OCI-LY3 (cell line): Measurements from ENCODE around the gene AKNA.

ENCODE experiments used
- H2AFZ ChIP-seq: fragments of 200-600, 300-600 bp; shearing (Covaris generic); 2 replicates; pipeline ENCODE4 v1.6.0; 2014; ENCODE audit warnings: antibody characterized with exemption, low read depth, low read length
- H3K27ac ChIP-seq: fragments of 200-600, 300-600 bp; sonication (generic); 2 replicates; pipeline ENCODE4 v1.5.1; 2014; ENCODE audit warnings: mild to moderate bottlenecking, low read length, moderate library complexity, mixed read lengths
- H3K27me3 ChIP-seq: fragments of 200-600, 300-600 bp; sonication (generic); 2 replicates; pipeline ENCODE4 v1.6.1; 2014; ENCODE audit warnings: low read depth, low read length, mixed read lengths
- H3K36me3 ChIP-seq: fragments of 200-600, 300-600 bp; sonication (generic); replicated peaks from 2 replicates; pipeline ENCODE3; 2014; ENCODE audit warnings: low read depth, low read length, mixed read lengths
- H3K4me1 ChIP-seq: fragments of 300-600, 200-600 bp; sonication (generic); 2 replicates; pipeline ENCODE4 v1.6.1; 2014; ENCODE audit warnings: low read length, mixed read lengths
- H3K4me2 ChIP-seq: fragments of 200-600, 300-600 bp; sonication (generic); 2 replicates; pipeline ENCODE4 v1.6.1; 2014; ENCODE audit warnings: low read length, mixed read lengths
- H3K4me3 ChIP-seq: fragments of 300-600, 200-600 bp; sonication (generic); 2 replicates; pipeline ENCODE4 v1.5.1; 2014; ENCODE audit warnings: antibody characterized with exemption, mild to moderate bottlenecking, low read length, moderate library complexity
- H3K79me2 ChIP-seq: fragments of 300-600, 200-600 bp; shearing (Covaris generic); 2 replicates; pipeline ENCODE4 v1.6.1; 2014; ENCODE audit warnings: mild to moderate bottlenecking, low read length, mixed read lengths
- H3K9ac ChIP-seq: fragments of 300-600, 200-600 bp; shearing (Covaris generic); 2 replicates; pipeline ENCODE4 v1.6.0; 2014; ENCODE audit warnings: mild to moderate bottlenecking, low read length, moderate library complexity
- H3K9me3 ChIP-seq: fragments of 200-600, 300-600 bp; shearing (Covaris generic); 2 replicates; pipeline ENCODE4 v1.6.1; 2014; ENCODE audit warnings: low read length, mixed read lengths; ENCODE audit not compliant: insufficient read depth
- H4K20me1 ChIP-seq: fragments of 200-600, 300-600 bp; sonication (generic); 2 replicates; pipeline ENCODE4 v1.6.1; 2016; ENCODE audit warnings: low read length, mixed read lengths; ENCODE audit not compliant: insufficient read depth
- EZH2phosphoT487 ChIP-seq: fragments of 200-600 bp; shearing (Covaris generic); IDR thresholded peaks from 2 replicates; pipeline ENCODE4 v1.6.1; 2018; ENCODE audit warnings: antibody characterized with exemption, mixed run types, low read depth
- TF ChIP-seq, protein P1 (sequence below): fragments of 200-600, 300-600 bp; sonication (generic); IDR thresholded peaks from 2 replicates; pipeline ENCODE4 v1.5.1; 2014; ENCODE audit warnings: antibody characterized with exemption, low read length, low read depth

AKNA gene

DNA sequence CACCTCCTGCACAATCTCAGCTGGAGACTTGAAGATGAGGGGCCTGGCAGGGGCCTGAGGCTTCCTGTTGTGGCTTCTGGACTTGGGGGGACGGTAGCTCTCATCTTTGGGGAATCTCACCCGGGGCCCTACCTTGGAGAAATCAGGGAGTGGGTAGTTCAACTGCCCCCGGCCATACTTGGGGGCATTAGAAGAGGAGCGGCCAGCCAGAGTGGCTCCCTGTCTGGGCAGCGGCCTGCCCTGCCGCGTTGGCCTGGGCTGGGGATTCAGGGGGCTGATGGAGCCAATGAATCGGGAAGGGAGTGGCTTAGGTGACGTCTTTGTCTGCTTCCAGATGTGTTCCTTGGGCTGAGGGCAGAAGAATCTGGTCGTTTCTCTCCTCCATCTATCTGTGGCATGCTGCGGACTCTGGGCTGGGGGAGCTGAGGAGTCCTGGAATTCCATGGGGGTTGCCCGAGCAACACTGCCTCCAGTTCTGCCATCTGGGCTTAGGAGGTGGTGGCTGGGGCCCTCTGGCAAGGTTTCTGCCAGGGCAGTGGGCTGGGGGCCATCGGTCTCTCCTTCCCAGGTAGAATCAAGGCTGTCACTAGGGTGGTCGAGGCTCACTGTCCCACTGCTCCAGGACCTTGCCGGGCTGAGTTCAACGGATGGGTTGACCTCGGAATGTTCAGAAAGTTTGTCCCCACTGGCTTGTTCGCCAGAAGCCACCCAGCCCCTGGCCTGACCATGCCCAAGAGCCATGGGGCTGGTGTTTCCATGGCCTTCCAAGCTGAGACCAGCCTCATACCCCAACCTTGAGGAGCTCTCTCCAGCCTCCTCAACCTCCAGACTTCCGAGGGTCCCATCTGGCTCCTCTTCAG lies 11.0 kb downstream of the AKNA start:
- no peaks in the 10 kb centered on the region for H3K27me3 ChIP-seq
- H3K4me2 ChIP-seq: no peak overlapping the region
- no peaks in the 10 kb centered on the region for H3K9me3 ChIP-seq
- no peak overlapping the region for H2AFZ ChIP-seq
- H3K4me3 ChIP-seq: no peak overlapping the region
- H4K20me1 ChIP-seq: peaks cover 30% of the 10 kb centered on the region; the same call in 1 of the 2 replicates
- peak overlapping the region; percentile 11; the same call in 1 of the 2 replicates for H3K27ac ChIP-seq
- H3K9ac ChIP-seq: no peak overlapping the region
- TF ChIP-seq, protein P1, sequence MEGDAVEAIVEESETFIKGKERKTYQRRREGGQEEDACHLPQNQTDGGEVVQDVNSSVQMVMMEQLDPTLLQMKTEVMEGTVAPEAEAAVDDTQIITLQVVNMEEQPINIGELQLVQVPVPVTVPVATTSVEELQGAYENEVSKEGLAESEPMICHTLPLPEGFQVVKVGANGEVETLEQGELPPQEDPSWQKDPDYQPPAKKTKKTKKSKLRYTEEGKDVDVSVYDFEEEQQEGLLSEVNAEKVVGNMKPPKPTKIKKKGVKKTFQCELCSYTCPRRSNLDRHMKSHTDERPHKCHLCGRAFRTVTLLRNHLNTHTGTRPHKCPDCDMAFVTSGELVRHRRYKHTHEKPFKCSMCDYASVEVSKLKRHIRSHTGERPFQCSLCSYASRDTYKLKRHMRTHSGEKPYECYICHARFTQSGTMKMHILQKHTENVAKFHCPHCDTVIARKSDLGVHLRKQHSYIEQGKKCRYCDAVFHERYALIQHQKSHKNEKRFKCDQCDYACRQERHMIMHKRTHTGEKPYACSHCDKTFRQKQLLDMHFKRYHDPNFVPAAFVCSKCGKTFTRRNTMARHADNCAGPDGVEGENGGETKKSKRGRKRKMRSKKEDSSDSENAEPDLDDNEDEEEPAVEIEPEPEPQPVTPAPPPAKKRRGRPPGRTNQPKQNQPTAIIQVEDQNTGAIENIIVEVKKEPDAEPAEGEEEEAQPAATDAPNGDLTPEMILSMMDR: no peak
- no peak for TF ChIP-seq EZH2phosphoT487
- peaks cover 86% of the 10 kb centered on the region for H3K79me2 ChIP-seq
- peaks cover 46% of the 10 kb centered on the region for H3K4me1 ChIP-seq
- H3K36me3 ChIP-seq: peaks cover 73% of the 10 kb centered on the region

DNA sequence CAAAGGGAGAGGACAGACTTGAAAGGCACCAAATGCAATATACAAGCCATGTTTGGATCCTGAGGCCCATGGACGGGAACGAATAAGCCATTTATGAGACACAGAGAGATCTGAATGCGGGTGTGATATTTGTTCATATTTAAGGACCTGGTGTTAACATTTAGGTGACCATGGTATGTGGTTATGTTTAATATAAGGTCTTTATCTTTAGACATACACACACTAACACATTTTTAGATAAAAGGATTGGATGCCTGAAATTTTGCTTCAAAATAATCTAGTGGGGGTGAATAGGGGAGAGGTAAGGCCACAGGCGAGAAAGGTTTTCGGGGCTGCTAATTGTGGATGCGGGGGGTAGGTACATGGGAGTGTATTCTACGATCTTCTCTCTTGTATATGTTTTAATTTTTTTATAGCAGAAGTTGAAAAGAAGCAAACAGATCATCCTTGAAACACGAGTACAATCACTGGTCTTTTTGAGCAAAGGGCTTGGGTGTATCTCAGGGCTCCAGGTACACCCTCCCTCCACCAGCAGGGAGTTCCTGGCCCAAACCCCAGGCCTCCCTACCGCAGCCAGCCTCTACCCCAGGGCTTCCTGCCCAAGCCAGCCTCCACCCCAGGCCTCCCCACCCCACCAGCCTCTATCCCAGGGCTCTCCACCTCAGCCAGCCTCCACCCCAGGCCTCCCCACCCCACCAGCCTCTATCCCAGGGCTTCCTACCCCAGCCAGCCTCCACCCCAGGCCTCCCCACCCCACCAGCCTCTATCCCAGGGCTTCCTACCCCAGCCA lies 12.2 kb downstream of the AKNA start:
- H4K20me1 ChIP-seq: peaks cover 28% of the 10 kb centered on the region; the same call in 1 of the 2 replicates
- no peak for TF ChIP-seq EZH2phosphoT487
- TF ChIP-seq, protein P1: no peak

DNA sequence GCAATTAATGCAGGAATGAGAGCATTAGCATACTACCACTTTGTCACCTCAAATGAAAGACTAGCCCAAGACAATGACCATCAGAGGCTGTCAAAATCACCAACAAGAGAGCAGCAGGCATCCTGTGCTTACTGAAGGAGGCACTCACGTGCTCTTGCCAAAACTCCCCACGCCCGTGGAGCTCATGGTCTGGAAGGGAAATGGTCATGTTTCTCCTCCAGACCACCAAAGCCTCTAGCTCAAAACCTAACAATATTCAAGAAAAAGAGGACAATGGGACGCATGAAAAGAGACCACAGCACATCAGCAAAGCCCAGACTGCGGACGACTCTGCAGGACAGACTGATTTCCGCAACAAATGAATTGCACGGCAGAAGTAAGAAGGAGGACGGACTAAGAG lies 12.8 kb downstream of the AKNA start:
- H3K9me3 ChIP-seq: no peaks in the 10 kb centered on the region
- no peaks in the 10 kb centered on the region for H3K27me3 ChIP-seq
- peaks cover 64% of the 10 kb centered on the region for H3K4me1 ChIP-seq
- H3K4me2 ChIP-seq: no peak overlapping the region
- TF ChIP-seq EZH2phosphoT487: no peak
- TF ChIP-seq, protein P1: no peak
- H3K4me3 ChIP-seq: no peak overlapping the region
- peaks cover 73% of the 10 kb centered on the region for H3K36me3 ChIP-seq
- H3K9ac ChIP-seq: no peak overlapping the region
- H3K27ac ChIP-seq: peak overlapping the region; percentile 96
- H2AFZ ChIP-seq: no peak overlapping the region
- H4K20me1 ChIP-seq: peaks cover 26% of the 10 kb centered on the region; the same call in 1 of the 2 replicates
- H3K79me2 ChIP-seq: peaks cover 82% of the 10 kb centered on the region

More for the DNA sequence above, 12.2 kb downstream of the AKNA start:
- Histone ChIP-seq H3K4me1 (peaks cover 58% of the 10 kb centered on the region), H3K36me3 (peaks cover 75% of the 10 kb centered on the region), H3K79me2 (peaks cover 83% of the 10 kb centered on the region), H3K9me3 (no peaks in the 10 kb centered on the region), H3K27me3 (no peaks in the 10 kb centered on the region), H3K4me2 (no peak overlapping the region), H2AFZ (no peak overlapping the region), H3K4me3 (no peak overlapping the region), H3K9ac (no peak overlapping the region), H3K27ac (peak overlapping the region; percentile 96)
